Esophagus muscularis mucosa (tissue), 4 donors: ENCODE measurements around the gene TESK2. TPM values are rescaled to one million over a fixed set of nuclear protein-coding genes. Genes with fewer than 3 reads are reported as not detected.
A peak's percentile ranks its signal among the peaks of the same experiment; 100 is the strongest.

Experiments used
- DNase-seq: peaks from one replicate; pipeline ENCODE4 v3.0.0-alpha.2; 2017; ENCODE audit errors: extremely low spot score
- H3K27ac ChIP-seq, 4 donors: fragments of 200-600 bp; sonication (generic); replicated peaks in 1 of 4; 1 replicate in 3 of 4; 2 replicates in 1 of 4; pipeline ENCODE4 v1.5.1; 2016 to 2019; ENCODE audit warnings: mild to moderate bottlenecking in 1 of 4
- H3K27me3 ChIP-seq, 4 donors: fragments of 200-600 bp; sonication (generic); one replicate each; pipeline versions ENCODE4 v1.5.1 to v1.6.0; 2016 to 2019
- H3K36me3 ChIP-seq, 4 donors: fragments of 200-600 bp; sonication (generic); one replicate each; pipeline ENCODE4 v1.5.1; 2016 to 2019
- H3K4me1 ChIP-seq, 4 donors: fragments of 200-600 bp; sonication (generic); one replicate each; pipeline ENCODE4 v1.5.1; 2016 to 2019
- H3K4me3 ChIP-seq, 4 donors: fragments of 200-600 bp; sonication (generic); 1 replicate in 2 of 4; 2 replicates in 2 of 4; pipeline ENCODE4 v1.5.1; 2016 to 2019; ENCODE audit warnings: mild to moderate bottlenecking in 4 of 4, moderate library complexity in 1 of 4
- H3K9me3 ChIP-seq, 4 donors: fragments of 200-600 bp; sonication (generic); 1 replicate in 3 of 4; 2 replicates in 1 of 4; pipeline ENCODE4 v1.5.1; 2016 to 2019
- CTCF ChIP-seq, 3 experiments: fragments of 200-600 bp in 2 of 3; fragments of 450-650 bp in 1 of 3; sonication (generic) in 2 of 3; IDR thresholded peaks; one replicate each; pipeline ENCODE4 v1.5.1; 2017 to 2019; ENCODE audit warnings: antibody characterized with exemption in 3 of 3, mild to moderate bottlenecking in 2 of 3, moderate library complexity in 1 of 3
- EP300 ChIP-seq: sonication (generic); formaldehyde crosslinking; IDR thresholded peaks from one replicate; pipeline ENCODE4 v1.6.1; 2017; ENCODE audit warnings: antibody characterized with exemption
- POLR2A ChIP-seq: fragments of 450-650 bp; IDR thresholded peaks from one replicate; pipeline ENCODE4 v1.6.1; 2017; ENCODE audit warnings: antibody characterized with exemption, moderate library complexity, mild to moderate bottlenecking, low read depth
- POLR2AphosphoS5 ChIP-seq, 2 donors: sonication (generic); formaldehyde crosslinking; IDR thresholded peaks; one replicate each; pipeline ENCODE4 v1.6.1; 2017; ENCODE audit warnings: antibody characterized with exemption in 2 of 2
- WGBS: methylation state at CpG from one replicate; pipeline ENCODE4 v1.1.5; 2018; 5-methylcytosine and 5-hydroxymethylcytosine counted together
- intact Hi-C: fragments of 100-400 bp; cut with DNase I; formaldehyde crosslinking; loops from one replicate; pipeline ENCODE4 v1.15.1; 2023
- total RNA-seq, 4 donors: library from RNA; depleted of rRNA; stranded (reverse); fragments of >200 nt; gene quantifications; one replicate each; pipeline versions ENCODE4 v1.1.0 to v1.2.1, GENCODE V29; 2016

Gene TESK2
- total RNA-seq, 4 donors from 2014 or later, result 3.3 to 6.5 (median 4.8) TPM

GRCh38 chr1:45359882-45360513 is 131.0 kb downstream of the TESK2 start:
- Histone ChIP-seq H3K27ac (peak overlapping the region; percentile 58 to 74 (median 70)), H3K4me3 (peak overlapping the region in 2 of 4 donors; percentile 10 to 15), H3K27me3 (no peaks in the 10 kb centered on the region), H3K9me3 (no peaks in the 10 kb centered on the region), H3K4me1 (peaks cover 12 to 26% (median 22%) of the 10 kb centered on the region in 4 donors), H3K36me3 (no peaks in the 10 kb centered on the region)
- 15% methylated on average over 7 of the region's 7 CpGs for WGBS
- DNase-seq, result no peak
- intact Hi-C loops, result loop anchor here (2.0 kb wide), 2 partner anchors 133 to 211 kb away; no protein-coding TSS in a partner anchor
- TF ChIP-seq POLR2AphosphoS5 (IDR thresholded peaks at IDR 0.05), result no peak
- peak; percentile 73 to 83 (median 76) for TF ChIP-seq CTCF (IDR thresholded peaks at IDR 0.05)
- TF ChIP-seq EP300, result no peak
- TF ChIP-seq POLR2A, result no peak

GRCh38 chr1:45356186-45356585 is 134.8 kb downstream of the TESK2 start:
- 65% methylated on average over 4 of the region's 4 CpGs for WGBS
- Histone ChIP-seq H3K9me3 (no peaks in the 10 kb centered on the region), H3K27me3 (no peaks in the 10 kb centered on the region), H3K4me1 (peaks cover 12 to 19% (median 18%) of the 10 kb centered on the region in 4 donors), H3K4me3 (no peak overlapping the region), H3K36me3 (no peaks in the 10 kb centered on the region), H3K27ac (no peak overlapping the region)
- no peak for DNase-seq
- TF ChIP-seq POLR2AphosphoS5 (IDR thresholded peaks at IDR 0.05) (no peak), POLR2A (no peak), CTCF (IDR thresholded peaks at IDR 0.05) (no peak), EP300 (no peak)
- intact Hi-C loops, result no loop called here

GRCh38 chr1:45355683-45356082 is 135.3 kb downstream of the TESK2 start:
- DNase-seq, result no peak
- Histone ChIP-seq H3K27me3 (no peaks in the 10 kb centered on the region), H3K36me3 (no peaks in the 10 kb centered on the region), H3K4me3 (no peak overlapping the region), H3K9me3 (no peaks in the 10 kb centered on the region), H3K4me1 (peaks cover 8 to 14% (median 13%) of the 10 kb centered on the region in 4 donors), H3K27ac (no peak overlapping the region)
- TF ChIP-seq EP300, result no peak
- TF ChIP-seq POLR2A, result no peak
- no peak for TF ChIP-seq POLR2AphosphoS5 (IDR thresholded peaks at IDR 0.05)
- TF ChIP-seq CTCF (IDR thresholded peaks at IDR 0.05), result no peak
- intact Hi-C loops, result no loop called here
- WGBS, result 42% methylated on average over 2 of the region's 2 CpGs

GRCh38 chr1:45354838-45355237 is 136.1 kb downstream of the TESK2 start:
- intact Hi-C loops, result no loop called here
- Histone ChIP-seq H3K27me3 (no peaks in the 10 kb centered on the region), H3K27ac (no peak overlapping the region), H3K4me1 (peaks cover 0 to 5% (median 5%) of the 10 kb centered on the region in 4 donors), H3K4me3 (no peak overlapping the region), H3K36me3 (no peaks in the 10 kb centered on the region), H3K9me3 (no peaks in the 10 kb centered on the region)
- DNase-seq, result no peak
- 95% methylated on average over 4 of the region's 4 CpGs for WGBS
- TF ChIP-seq CTCF (IDR thresholded peaks at IDR 0.05), result no peak
- no peak for TF ChIP-seq POLR2A
- no peak for TF ChIP-seq EP300
- TF ChIP-seq POLR2AphosphoS5 (IDR thresholded peaks at IDR 0.05), result no peak
